ENCODE measurements around the gene MRPS14. TPM values are rescaled to one million over a fixed set of nuclear protein-coding genes. Genes with fewer than 3 reads are reported as not detected.

MRPS14 gene
- total RNA-seq, 4 donors from 2014 or later: 10.8 to 15.6 (median 12.3) TPM

- no peaks in the 10 kb centered on the region for H3K9me3 ChIP-seq
- no peaks in the 10 kb centered on the region for H3K36me3 ChIP-seq
- peaks cover 17 to 24% of the 10 kb centered on the region in 2 donors for H3K4me1 ChIP-seq
- ATAC-seq: peak; percentile 8 to 10
- in situ Hi-C loops (cut with MboI; ENCODE audit: low sequenced_read_pairs in 4 of 4): loop anchor here in 1 of 4 donors (25.0 kb wide), 1 partner anchor 1138 kb away; the partner anchor contains the start of genes GAS5 and ZBTB37
- H3K27ac ChIP-seq: peak within 1 kb of the TSS; percentile 94 to 97 (median 96)
- peak; percentile 11 to 28 for DNase-seq
- TF ChIP-seq POLR2A (IDR thresholded peaks at IDR 0.05) (peak; percentile 31 to 62), CTCF (IDR thresholded peaks at IDR 0.05 in 4 of 5, conservative IDR thresholded peaks at IDR 0.05 in 1 of 5) (peak in 1 of 5 experiments; percentile 10)
- peak within 1 kb of the TSS; percentile 72 to 83 (median 74) for H3K4me3 ChIP-seq
- intact Hi-C loops (cut with DNase I; ENCODE audit: low total_unique reads): loop anchor here (1.0 to 10.0 kb wide), 3 partner anchors 23 to 1175 kb away; partner anchors contain the start of genes CENPL, DARS2, MRPS14 and RC3H1
- H3K27me3 ChIP-seq: no peaks in the 10 kb centered on the region
These were observed 23.1 kb downstream of the MRPS14 start, which contains the start of gene CACYBP for GRCh38 chr1:174999936-175000696. Gene CACYBP, plus strand, starts transcription at chr1:174999947. Its CDS starts 234 bp downstream, at chr1:175000181.

GRCh38 chr1:174999216-174999935 is 23.8 kb downstream of the MRPS14 start:
- ATAC-seq (peak; percentile 93 to 98), DNase-seq (peak; percentile 96 to 98)
- no peaks in the 10 kb centered on the region for H3K36me3 ChIP-seq
- H3K4me3 ChIP-seq: peak overlapping the region; percentile 72 to 83 (median 74)
- in situ Hi-C loops (cut with MboI; ENCODE audit: low sequenced_read_pairs in 4 of 4) (loop anchor here in 1 of 4 donors (25.0 kb wide), 1 partner anchor 1137 kb away; the partner anchor contains the start of genes GAS5 and ZBTB37), intact Hi-C loops (cut with DNase I; ENCODE audit: low total_unique reads) (loop anchor here (1.0 to 10.0 kb wide), 3 partner anchors 24 to 1175 kb away; partner anchors contain the start of genes CENPL, DARS2, MRPS14 and RC3H1)
- TF ChIP-seq POLR2A (IDR thresholded peaks at IDR 0.05): peak; percentile 86 to 91
- no peak for TF ChIP-seq CTCF (IDR thresholded peaks at IDR 0.05 in 4 of 5, conservative IDR thresholded peaks at IDR 0.05 in 1 of 5)
- H3K9me3 ChIP-seq: no peaks in the 10 kb centered on the region
- H3K27ac ChIP-seq: peak overlapping the region; percentile 94 to 97 (median 96)
- peaks cover 17 to 24% of the 10 kb centered on the region in 2 donors for H3K4me1 ChIP-seq
- H3K27me3 ChIP-seq: no peaks in the 10 kb centered on the region

GRCh38 chr1:174998569-174999215 is 24.5 kb downstream of the MRPS14 start:
- no peaks in the 10 kb centered on the region for H3K9me3 ChIP-seq
- peak; percentile 59 to 82 (median 75) for TF ChIP-seq CTCF (IDR thresholded peaks at IDR 0.05 in 4 of 5, conservative IDR thresholded peaks at IDR 0.05 in 1 of 5)
- TF ChIP-seq POLR2A (IDR thresholded peaks at IDR 0.05): no peak
- intact Hi-C loops (cut with DNase I; ENCODE audit: low total_unique reads): loop anchor here (1.0 to 10.0 kb wide), 3 partner anchors 25 to 1174 kb away; partner anchors contain the start of genes CENPL, DARS2, MRPS14 and RC3H1
- H3K36me3 ChIP-seq: no peaks in the 10 kb centered on the region
- H3K27me3 ChIP-seq: no peaks in the 10 kb centered on the region
- in situ Hi-C loops (cut with MboI; ENCODE audit: low sequenced_read_pairs in 4 of 4): loop anchor here in 1 of 4 donors (25.0 kb wide), 1 partner anchor 1136 kb away; the partner anchor contains the start of genes GAS5 and ZBTB37
- ATAC-seq (peak in 1 of 2 donors; percentile 4), DNase-seq (peak; percentile 6 to 33)
- H3K4me3 ChIP-seq: peak overlapping the region; percentile 56 to 83 (median 74)
- H3K27ac ChIP-seq: peak overlapping the region; percentile 94 to 97 (median 96)
- peaks cover 17 to 24% of the 10 kb centered on the region in 2 donors for H3K4me1 ChIP-seq

- peaks cover 10 to 11% of the 10 kb centered on the region in 2 donors for H3K4me1 ChIP-seq
- ATAC-seq (no peak), DNase-seq (no peak)
- no peaks in the 10 kb centered on the region for H3K36me3 ChIP-seq
- no peak for TF ChIP-seq CTCF (IDR thresholded peaks at IDR 0.05 in 4 of 5, conservative IDR thresholded peaks at IDR 0.05 in 1 of 5)
- TF ChIP-seq POLR2A (IDR thresholded peaks at IDR 0.05): no peak
- no peaks in the 10 kb centered on the region for H3K27me3 ChIP-seq
- no peaks in the 10 kb centered on the region for H3K9me3 ChIP-seq
- H3K27ac ChIP-seq: no peak overlapping the region
- in situ Hi-C loops (cut with MboI; ENCODE audit: low sequenced_read_pairs in 4 of 4) (loop anchor here in 1 of 4 donors (25.0 kb wide), 1 partner anchor 1135 kb away; the partner anchor contains the start of genes GAS5 and ZBTB37), intact Hi-C loops (cut with DNase I; ENCODE audit: low total_unique reads) (loop anchor here (10.0 kb wide), 2 partner anchors 972 to 1172 kb away; partner anchors contain the start of genes CENPL, DARS2 and RC3H1)
- H3K4me3 ChIP-seq: no peak overlapping the region
These were observed 26.2 kb downstream of the MRPS14 start for GRCh38 chr1:174997041-174997440.

Data from gastrocnemius medialis (tissue), 4 donors.